Measurements from ENCODE around the gene KIF17.

The KIF17 gene

DNA sequence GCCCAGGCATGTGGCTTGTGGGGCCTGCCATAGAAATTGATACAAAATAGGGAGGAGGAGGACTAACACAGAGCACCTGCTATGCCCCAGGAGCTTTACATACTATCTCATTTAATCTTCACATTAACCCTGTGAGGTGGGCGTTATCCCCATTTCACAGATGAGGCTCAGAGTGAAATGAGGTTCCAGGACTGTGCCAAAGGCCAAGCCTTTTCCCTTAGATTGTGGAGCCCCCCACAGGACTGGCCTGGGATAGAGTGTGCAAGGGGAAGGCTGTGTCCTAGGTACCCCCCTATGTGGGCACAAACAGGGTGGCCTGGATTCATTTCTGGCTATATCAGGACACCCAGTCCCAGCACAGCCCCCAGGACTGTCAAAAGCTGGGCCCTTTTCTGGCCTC is 54.4 kb downstream of the KIF17 start:
- no peaks in the 10 kb centered on the region for H3K27me3 ChIP-seq (ENCODE audit: insufficient read depth, poor library complexity, severe bottlenecking)
- H3K4me3 ChIP-seq (replicated peaks; ENCODE audit: insufficient read depth, low read length) = no peak overlapping the region
- H3K27ac ChIP-seq (replicated peaks) = no peak overlapping the region
- no peak for TF ChIP-seq SPI1 (IDR thresholded peaks at IDR 0.05; ENCODE audit: borderline replicate concordance, low read depth)
- TF ChIP-seq, protein P1, sequence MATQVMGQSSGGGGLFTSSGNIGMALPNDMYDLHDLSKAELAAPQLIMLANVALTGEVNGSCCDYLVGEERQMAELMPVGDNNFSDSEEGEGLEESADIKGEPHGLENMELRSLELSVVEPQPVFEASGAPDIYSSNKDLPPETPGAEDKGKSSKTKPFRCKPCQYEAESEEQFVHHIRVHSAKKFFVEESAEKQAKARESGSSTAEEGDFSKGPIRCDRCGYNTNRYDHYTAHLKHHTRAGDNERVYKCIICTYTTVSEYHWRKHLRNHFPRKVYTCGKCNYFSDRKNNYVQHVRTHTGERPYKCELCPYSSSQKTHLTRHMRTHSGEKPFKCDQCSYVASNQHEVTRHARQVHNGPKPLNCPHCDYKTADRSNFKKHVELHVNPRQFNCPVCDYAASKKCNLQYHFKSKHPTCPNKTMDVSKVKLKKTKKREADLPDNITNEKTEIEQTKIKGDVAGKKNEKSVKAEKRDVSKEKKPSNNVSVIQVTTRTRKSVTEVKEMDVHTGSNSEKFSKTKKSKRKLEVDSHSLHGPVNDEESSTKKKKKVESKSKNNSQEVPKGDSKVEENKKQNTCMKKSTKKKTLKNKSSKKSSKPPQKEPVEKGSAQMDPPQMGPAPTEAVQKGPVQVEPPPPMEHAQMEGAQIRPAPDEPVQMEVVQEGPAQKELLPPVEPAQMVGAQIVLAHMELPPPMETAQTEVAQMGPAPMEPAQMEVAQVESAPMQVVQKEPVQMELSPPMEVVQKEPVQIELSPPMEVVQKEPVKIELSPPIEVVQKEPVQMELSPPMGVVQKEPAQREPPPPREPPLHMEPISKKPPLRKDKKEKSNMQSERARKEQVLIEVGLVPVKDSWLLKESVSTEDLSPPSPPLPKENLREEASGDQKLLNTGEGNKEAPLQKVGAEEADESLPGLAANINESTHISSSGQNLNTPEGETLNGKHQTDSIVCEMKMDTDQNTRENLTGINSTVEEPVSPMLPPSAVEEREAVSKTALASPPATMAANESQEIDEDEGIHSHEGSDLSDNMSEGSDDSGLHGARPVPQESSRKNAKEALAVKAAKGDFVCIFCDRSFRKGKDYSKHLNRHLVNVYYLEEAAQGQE (IDR thresholded peaks at IDR 0.05; ENCODE audit: insufficient replicate concordance, low read depth) = no peak
- TF ChIP-seq, protein P2, sequence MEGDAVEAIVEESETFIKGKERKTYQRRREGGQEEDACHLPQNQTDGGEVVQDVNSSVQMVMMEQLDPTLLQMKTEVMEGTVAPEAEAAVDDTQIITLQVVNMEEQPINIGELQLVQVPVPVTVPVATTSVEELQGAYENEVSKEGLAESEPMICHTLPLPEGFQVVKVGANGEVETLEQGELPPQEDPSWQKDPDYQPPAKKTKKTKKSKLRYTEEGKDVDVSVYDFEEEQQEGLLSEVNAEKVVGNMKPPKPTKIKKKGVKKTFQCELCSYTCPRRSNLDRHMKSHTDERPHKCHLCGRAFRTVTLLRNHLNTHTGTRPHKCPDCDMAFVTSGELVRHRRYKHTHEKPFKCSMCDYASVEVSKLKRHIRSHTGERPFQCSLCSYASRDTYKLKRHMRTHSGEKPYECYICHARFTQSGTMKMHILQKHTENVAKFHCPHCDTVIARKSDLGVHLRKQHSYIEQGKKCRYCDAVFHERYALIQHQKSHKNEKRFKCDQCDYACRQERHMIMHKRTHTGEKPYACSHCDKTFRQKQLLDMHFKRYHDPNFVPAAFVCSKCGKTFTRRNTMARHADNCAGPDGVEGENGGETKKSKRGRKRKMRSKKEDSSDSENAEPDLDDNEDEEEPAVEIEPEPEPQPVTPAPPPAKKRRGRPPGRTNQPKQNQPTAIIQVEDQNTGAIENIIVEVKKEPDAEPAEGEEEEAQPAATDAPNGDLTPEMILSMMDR (IDR thresholded peaks at IDR 0.05; ENCODE audit: insufficient read depth, low read length) = no peak
- no peak for TF ChIP-seq GABPA (IDR thresholded peaks at IDR 0.05; ENCODE audit: low read depth)
- TF ChIP-seq POLR2AphosphoS5 (IDR thresholded peaks at IDR 0.05; ENCODE audit: low read depth) = no peak
- DNase-seq (ENCODE audit: low read depth in 1 of 2, low spot score in 1 of 2) = no peak

DNA sequence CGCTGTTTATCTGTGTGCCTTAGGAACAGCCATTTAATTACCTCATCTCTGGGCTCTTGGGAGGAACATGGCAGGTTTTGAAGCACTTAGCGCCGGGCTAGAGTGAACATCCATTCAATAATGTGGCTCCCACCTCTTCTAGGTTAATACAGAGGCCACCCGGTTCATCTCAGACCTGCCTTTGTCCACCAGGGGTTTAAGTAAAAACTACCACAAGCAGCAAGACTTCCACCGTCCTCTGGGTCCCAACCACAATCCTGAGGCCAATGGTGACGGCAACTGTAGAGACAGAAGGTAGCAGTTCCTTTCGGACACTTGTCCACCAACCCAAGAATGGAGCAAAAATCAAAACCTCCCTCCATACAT is 55.7 kb downstream of the KIF17 start:
- H3K4me3 ChIP-seq (replicated peaks; ENCODE audit: insufficient read depth, low read length) = peak overlapping the region; percentile 82

DNA sequence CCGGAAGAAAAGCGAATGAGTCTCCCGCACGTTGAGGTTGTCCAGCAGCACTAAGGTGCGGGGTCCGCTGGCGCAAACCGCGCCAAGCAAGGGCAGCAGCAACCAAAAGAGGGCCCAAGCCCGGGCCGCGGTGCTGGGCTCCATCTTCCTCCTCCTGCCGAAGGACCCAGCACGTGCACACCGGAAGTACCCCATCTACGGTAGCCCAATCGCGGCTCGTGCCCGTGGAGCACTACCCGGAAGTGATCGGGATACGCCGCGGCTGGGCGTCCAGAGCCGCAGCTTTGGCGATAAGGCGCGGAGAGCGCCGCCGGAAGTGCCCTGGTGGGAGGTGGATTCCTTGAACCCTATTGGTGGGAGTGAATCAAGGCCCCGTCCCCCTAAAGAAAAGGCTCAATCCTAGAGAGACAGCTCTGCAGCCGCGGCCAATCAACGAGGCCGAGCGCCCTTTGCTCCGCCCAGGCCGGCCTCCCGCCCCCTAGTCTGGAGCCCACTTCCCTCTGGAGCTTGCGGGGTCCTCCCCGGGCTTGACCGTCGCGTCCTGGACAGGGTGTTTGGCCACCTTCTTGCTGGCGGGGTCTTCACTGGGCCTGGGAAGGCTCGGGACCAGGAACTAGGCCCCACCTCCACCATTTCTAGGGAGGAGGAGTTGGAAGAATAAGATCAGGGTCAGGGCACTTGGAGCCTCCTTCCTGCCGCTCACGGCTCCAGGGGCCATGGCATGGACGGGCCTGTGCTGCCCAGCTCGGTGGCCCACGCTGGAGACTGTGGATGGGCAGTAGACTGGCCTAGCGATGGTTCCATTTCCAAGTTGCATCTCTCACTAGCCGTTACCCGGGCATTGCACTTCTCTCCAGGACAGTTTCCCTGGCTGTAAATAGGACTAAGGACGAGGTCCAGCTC is 56.3 kb downstream of the KIF17 start, which contains the start of gene DDOST:
DDOST (minus strand) TSS at position 163 of the 903 bp plus-strand sequence; CDS start at position 144, 19 bp downstream.
- Histone ChIP-seq H3K27me3 (ENCODE audit: insufficient read depth, poor library complexity, severe bottlenecking) (no peaks in the 10 kb centered on the region), H3K4me3 (replicated peaks; ENCODE audit: insufficient read depth, low read length) (peak within 1 kb of the TSS; percentile 82), H3K27ac (replicated peaks) (peak within 1 kb of the TSS; percentile 73)
- DNase-seq (ENCODE audit: low read depth in 1 of 2, low spot score in 1 of 2) = peak; percentile 98 to 99
- TF ChIP-seq SPI1 (IDR thresholded peaks at IDR 0.05; ENCODE audit: borderline replicate concordance, low read depth) = peak; percentile 33; the same call in 1 of the 2 replicates
- TF ChIP-seq GABPA (IDR thresholded peaks at IDR 0.05; ENCODE audit: low read depth) = peak; percentile 93
- peak; percentile 33 for TF ChIP-seq POLR2AphosphoS5 (IDR thresholded peaks at IDR 0.05; ENCODE audit: low read depth)
- TF ChIP-seq, protein P2 (IDR thresholded peaks at IDR 0.05; ENCODE audit: insufficient read depth, low read length) = no peak

More for the DNA sequence above, 55.7 kb downstream of the KIF17 start:
- H3K27me3 ChIP-seq (ENCODE audit: insufficient read depth, poor library complexity, severe bottlenecking) = no peaks in the 10 kb centered on the region
- TF ChIP-seq, protein P1 (IDR thresholded peaks at IDR 0.05; ENCODE audit: insufficient replicate concordance, low read depth) = no peak
- no peak for TF ChIP-seq SPI1 (IDR thresholded peaks at IDR 0.05; ENCODE audit: borderline replicate concordance, low read depth)
- no peak for DNase-seq (ENCODE audit: low read depth in 1 of 2, low spot score in 1 of 2)
- H3K27ac ChIP-seq (replicated peaks) = peak overlapping the region; percentile 70

DNA sequence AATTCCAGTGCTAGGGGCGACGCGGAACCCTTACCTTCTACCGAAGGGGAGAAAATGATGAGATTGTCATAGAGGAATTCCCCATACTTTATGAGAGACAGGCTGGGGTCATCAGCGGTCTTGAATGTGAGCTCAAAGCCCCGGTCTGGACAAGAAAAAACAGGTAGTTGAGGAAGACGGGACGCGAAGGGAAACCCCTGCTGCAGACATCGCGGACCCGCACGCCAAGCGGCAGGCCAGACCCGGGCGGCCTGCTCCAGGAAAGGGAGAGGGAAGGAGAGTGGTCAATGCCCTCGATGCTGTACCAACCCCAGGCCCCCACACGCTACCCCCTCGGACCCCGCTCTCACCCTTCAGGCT is 57.0 kb downstream of the KIF17 start:
- DNase-seq (ENCODE audit: low read depth in 1 of 2, low spot score in 1 of 2) = no peak
- Histone ChIP-seq H3K4me3 (replicated peaks; ENCODE audit: insufficient read depth, low read length) (peak overlapping the region; percentile 82), H3K27ac (replicated peaks) (peak overlapping the region; percentile 73), H3K27me3 (ENCODE audit: insufficient read depth, poor library complexity, severe bottlenecking) (no peaks in the 10 kb centered on the region)
- TF ChIP-seq POLR2AphosphoS5 (IDR thresholded peaks at IDR 0.05; ENCODE audit: low read depth) = no peak
- no peak for TF ChIP-seq SPI1 (IDR thresholded peaks at IDR 0.05; ENCODE audit: borderline replicate concordance, low read depth)
- TF ChIP-seq GABPA (IDR thresholded peaks at IDR 0.05; ENCODE audit: low read depth) = no peak
- TF ChIP-seq, protein P2 (IDR thresholded peaks at IDR 0.05; ENCODE audit: insufficient read depth, low read length) = no peak
- TF ChIP-seq, protein P1 (IDR thresholded peaks at IDR 0.05; ENCODE audit: insufficient replicate concordance, low read depth) = no peak
